Measurements from ENCODE around the gene CALD1.

The CALD1 gene

DNA sequence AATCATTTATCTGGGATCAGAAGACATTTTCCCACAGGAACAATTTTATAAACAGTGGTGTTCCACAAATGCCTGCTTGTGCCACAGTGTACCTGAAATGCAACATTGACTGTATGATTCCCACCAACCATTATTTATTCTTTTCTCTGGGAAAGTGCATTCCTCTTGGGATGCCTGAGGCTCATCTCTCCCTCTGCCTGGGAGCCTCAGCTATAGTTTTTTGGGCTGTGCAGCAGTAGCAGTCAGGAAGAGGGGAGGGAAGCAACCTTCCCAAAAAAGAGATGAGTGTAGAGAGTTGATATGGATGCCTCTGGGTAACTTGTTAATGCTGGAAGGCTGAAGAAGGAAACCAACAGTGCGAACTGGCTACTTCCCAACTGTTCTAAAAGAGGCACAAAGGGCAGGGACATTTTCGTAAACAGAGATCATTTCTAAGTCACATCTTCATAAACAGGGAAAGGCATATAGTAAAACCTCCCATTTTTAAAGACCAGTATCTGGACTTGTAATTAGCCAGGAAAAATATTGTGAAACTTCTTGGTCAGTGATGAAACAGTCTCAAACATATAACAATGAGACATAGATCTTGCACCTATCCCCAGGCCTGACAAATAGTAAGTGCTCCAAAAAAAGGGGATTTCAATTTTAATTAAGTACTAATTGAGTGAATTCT is 1.4 kb upstream of the CALD1 start:
- Histone ChIP-seq H2BK120ac (ENCODE audit: low read depth, low read length) (peak overlapping the region; percentile 86), H3K36me3 (ENCODE audit: control insufficient read depth in 1 of 2, insufficient read depth in 2 of 2, low read depth in 1 of 2, low read length in 2 of 2) (peaks cover 2 to 3% of the 10 kb centered on the region in 2 experiments), H2AK5ac (ENCODE audit: low read length, severe bottlenecking) (peak overlapping the region; percentile 72), H4K91ac (ENCODE audit: low read length) (no peak overlapping the region), H3K27ac (ENCODE audit: low read length, poor library complexity, severe bottlenecking) (peak overlapping the region; percentile 95), H3K23ac (ENCODE audit: low read length in 2 of 2) (no peak overlapping the region), H3K9me3 (ENCODE audit: control insufficient read depth, low read length) (no peaks in the 10 kb centered on the region), H2BK12ac (ENCODE audit: low read length in 2 of 2) (peak overlapping the region in 1 of 2 experiments; percentile 49), H4K8ac (ENCODE audit: low read length) (no peak overlapping the region), H3K18ac (ENCODE audit: low read depth in 1 of 2, low read length in 2 of 2) (peak overlapping the region in 1 of 2 experiments; percentile 19), H3K4me2 (ENCODE audit: low read length, poor library complexity, severe bottlenecking) (no peak overlapping the region), H3K27me3 (ENCODE audit: control insufficient read depth in 1 of 2, insufficient read depth in 1 of 2, low read length in 2 of 2) (no peaks in the 10 kb centered on the region), H3K4me1 (ENCODE audit: control insufficient read depth, insufficient read depth, low read depth, low read length) (peaks cover 3% of the 10 kb centered on the region), H2BK15ac (ENCODE audit: low read depth, poor library complexity, severe bottlenecking) (no peak overlapping the region), H2AFZ (ENCODE audit: low read depth, low read length) (no peak overlapping the region), H3K9ac (ENCODE audit: low read length) (peak overlapping the region; percentile 98), H3K79me1 (replicated peaks; ENCODE audit: low read length, poor library complexity, severe bottlenecking) (no peaks in the 10 kb centered on the region), H3K14ac (ENCODE audit: low read length in 2 of 2) (no peak overlapping the region), H3K4ac (ENCODE audit: low read depth in 1 of 2, low read length in 2 of 2) (peak overlapping the region; percentile 2 to 19), H2BK5ac (ENCODE audit: low read depth, low read length, poor library complexity, severe bottlenecking) (no peak overlapping the region), H3K4me3 (ENCODE audit: insufficient read depth in 1 of 2, low read depth in 1 of 2, low read length in 2 of 2) (peak overlapping the region in 1 of 2 experiments; percentile 89)
- peak; percentile 59 for DNase-seq
- WGBS, result 57% methylated on average over 1 of the region's 2 CpGs

GRCh38 chr7:134779741-134780065 is 269 bp downstream of the CALD1 start:
- no peak overlapping the region for H2BK120ac ChIP-seq (ENCODE audit: low read depth, low read length)
- no peak overlapping the region for H2BK15ac ChIP-seq (ENCODE audit: low read depth, poor library complexity, severe bottlenecking)
- H2AFZ ChIP-seq (ENCODE audit: low read depth, low read length), result no peak overlapping the region
- H3K18ac ChIP-seq (ENCODE audit: low read depth in 1 of 2, low read length in 2 of 2), result peak overlapping the region in 1 of 2 experiments; percentile 69
- H3K27me3 ChIP-seq (ENCODE audit: control insufficient read depth in 1 of 2, insufficient read depth in 1 of 2, low read length in 2 of 2), result no peaks in the 10 kb centered on the region
- 2% methylated on average over 4 of the region's 4 CpGs for WGBS
- H3K9me3 ChIP-seq (ENCODE audit: control insufficient read depth, low read length), result no peaks in the 10 kb centered on the region
- H3K14ac ChIP-seq (ENCODE audit: low read length in 2 of 2), result no peak overlapping the region
- peak overlapping the region; percentile 98 for H3K9ac ChIP-seq (ENCODE audit: low read length)
- H2AK5ac ChIP-seq (ENCODE audit: low read length, severe bottlenecking), result peak overlapping the region; percentile 76
- no peak overlapping the region for H4K8ac ChIP-seq (ENCODE audit: low read length)
- peak overlapping the region in 1 of 2 experiments; percentile 89 for H3K4me3 ChIP-seq (ENCODE audit: insufficient read depth in 1 of 2, low read depth in 1 of 2, low read length in 2 of 2)
- H4K91ac ChIP-seq (ENCODE audit: low read length), result no peak overlapping the region
- H3K4me1 ChIP-seq (ENCODE audit: control insufficient read depth, insufficient read depth, low read depth, low read length), result peaks cover 8% of the 10 kb centered on the region
- H2BK12ac ChIP-seq (ENCODE audit: low read length in 2 of 2), result no peak overlapping the region
- H3K4me2 ChIP-seq (ENCODE audit: low read length, poor library complexity, severe bottlenecking), result peak overlapping the region; percentile 58
- H3K23ac ChIP-seq (ENCODE audit: low read length in 2 of 2), result peak overlapping the region in 1 of 2 experiments; percentile 83
- DNase-seq, result no peak
- peak overlapping the region in 1 of 2 experiments; percentile 1 for H3K4ac ChIP-seq (ENCODE audit: low read depth in 1 of 2, low read length in 2 of 2)
- H3K36me3 ChIP-seq (ENCODE audit: control insufficient read depth in 1 of 2, insufficient read depth in 2 of 2, low read depth in 1 of 2, low read length in 2 of 2), result peaks cover 6 to 19% of the 10 kb centered on the region in 2 experiments
- peak overlapping the region; percentile 95 for H3K27ac ChIP-seq (ENCODE audit: low read length, poor library complexity, severe bottlenecking)
- H3K79me1 ChIP-seq (replicated peaks; ENCODE audit: low read length, poor library complexity, severe bottlenecking), result no peaks in the 10 kb centered on the region
- H2BK5ac ChIP-seq (ENCODE audit: low read depth, low read length, poor library complexity, severe bottlenecking), result peak overlapping the region; percentile 87

DNA sequence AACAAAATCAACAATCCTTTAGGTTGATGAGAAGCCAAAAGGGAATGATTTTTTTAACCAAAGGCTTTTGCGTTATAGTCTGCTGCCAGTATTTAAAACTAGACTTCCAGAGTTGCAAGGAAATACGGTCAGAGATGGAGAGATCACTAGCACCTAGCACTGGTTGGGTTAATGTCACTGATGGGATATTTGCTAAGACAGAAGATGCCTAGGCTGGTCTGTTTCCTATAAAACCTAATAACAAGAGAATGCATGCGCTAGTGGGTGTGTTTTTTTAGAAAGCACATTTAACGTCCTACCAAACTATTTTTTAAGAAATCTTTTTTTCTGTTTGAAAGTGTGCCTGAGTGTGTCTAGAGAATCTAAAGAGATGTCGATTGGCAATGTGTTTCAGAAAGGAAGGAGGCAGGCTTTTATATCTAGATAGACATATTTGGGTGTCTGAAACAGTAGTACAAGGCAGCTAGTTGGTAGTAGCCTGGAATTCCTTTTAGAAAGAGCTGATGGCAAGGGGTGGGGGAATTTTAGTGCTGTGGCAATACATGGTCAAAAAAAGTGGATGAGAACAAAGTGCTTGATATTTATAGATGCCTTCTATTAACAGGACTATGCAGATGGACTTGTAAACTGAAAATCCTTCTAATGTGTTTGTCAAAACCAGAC is 863 bp downstream of the CALD1 start:
- H3K36me3 ChIP-seq (ENCODE audit: control insufficient read depth in 1 of 2, insufficient read depth in 2 of 2, low read depth in 1 of 2, low read length in 2 of 2), result peaks cover 6 to 25% of the 10 kb centered on the region in 2 experiments
- no peak overlapping the region for H3K14ac ChIP-seq (ENCODE audit: low read length in 2 of 2)
- H3K4me3 ChIP-seq (ENCODE audit: insufficient read depth in 1 of 2, low read depth in 1 of 2, low read length in 2 of 2), result peak overlapping the region in 1 of 2 experiments; percentile 89
- H3K4me1 ChIP-seq (ENCODE audit: control insufficient read depth, insufficient read depth, low read depth, low read length), result peaks cover 8% of the 10 kb centered on the region
- no peak overlapping the region for H3K23ac ChIP-seq (ENCODE audit: low read length in 2 of 2)
- peak overlapping the region; percentile 98 for H3K9ac ChIP-seq (ENCODE audit: low read length)
- peak overlapping the region; percentile 42 for H2BK120ac ChIP-seq (ENCODE audit: low read depth, low read length)
- under 1% methylated on average over 3 of the region's 5 CpGs for WGBS
- H2AK5ac ChIP-seq (ENCODE audit: low read length, severe bottlenecking), result peak overlapping the region; percentile 76
- no peak overlapping the region for H3K18ac ChIP-seq (ENCODE audit: low read depth in 1 of 2, low read length in 2 of 2)
- no peak overlapping the region for H2BK15ac ChIP-seq (ENCODE audit: low read depth, poor library complexity, severe bottlenecking)
- H4K8ac ChIP-seq (ENCODE audit: low read length), result no peak overlapping the region
- no peak overlapping the region for H2BK12ac ChIP-seq (ENCODE audit: low read length in 2 of 2)
- no peak overlapping the region for H2BK5ac ChIP-seq (ENCODE audit: low read depth, low read length, poor library complexity, severe bottlenecking)
- no peak overlapping the region for H2AFZ ChIP-seq (ENCODE audit: low read depth, low read length)
- no peaks in the 10 kb centered on the region for H3K79me1 ChIP-seq (replicated peaks; ENCODE audit: low read length, poor library complexity, severe bottlenecking)
- peak overlapping the region; percentile 58 for H3K4me2 ChIP-seq (ENCODE audit: low read length, poor library complexity, severe bottlenecking)
- no peak overlapping the region for H4K91ac ChIP-seq (ENCODE audit: low read length)
- H3K9me3 ChIP-seq (ENCODE audit: control insufficient read depth, low read length), result no peaks in the 10 kb centered on the region
- peak overlapping the region; percentile 95 for H3K27ac ChIP-seq (ENCODE audit: low read length, poor library complexity, severe bottlenecking)
- H3K4ac ChIP-seq (ENCODE audit: low read depth in 1 of 2, low read length in 2 of 2), result no peak overlapping the region
- no peak for DNase-seq
- no peaks in the 10 kb centered on the region for H3K27me3 ChIP-seq (ENCODE audit: control insufficient read depth in 1 of 2, insufficient read depth in 1 of 2, low read length in 2 of 2)

DNA sequence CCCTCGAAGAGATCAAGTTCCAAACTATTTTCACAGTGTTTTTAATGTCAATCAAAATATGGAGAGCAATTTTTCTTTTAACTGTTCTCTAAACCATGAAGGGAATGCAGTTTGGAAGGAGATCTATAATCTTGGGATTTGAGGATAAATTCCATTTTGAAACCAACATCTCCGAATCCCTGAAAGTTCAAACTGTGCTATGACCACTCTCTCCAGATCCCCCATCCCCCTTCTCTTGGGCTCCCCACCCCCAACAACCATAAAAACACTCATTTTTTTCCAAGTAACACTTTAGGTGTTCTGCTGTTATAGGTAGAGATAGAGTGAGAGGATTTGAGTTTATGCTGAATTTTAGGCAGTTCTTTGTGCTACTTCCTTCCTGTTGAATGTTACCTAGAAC is 1.7 kb downstream of the CALD1 start:
- peaks cover 8% of the 10 kb centered on the region for H3K4me1 ChIP-seq (ENCODE audit: control insufficient read depth, insufficient read depth, low read depth, low read length)
- H2AK5ac ChIP-seq (ENCODE audit: low read length, severe bottlenecking), result no peak overlapping the region
- no peak overlapping the region for H3K23ac ChIP-seq (ENCODE audit: low read length in 2 of 2)
- peak overlapping the region; percentile 58 for H3K4me2 ChIP-seq (ENCODE audit: low read length, poor library complexity, severe bottlenecking)
- DNase-seq, result no peak
- H3K27ac ChIP-seq (ENCODE audit: low read length, poor library complexity, severe bottlenecking), result peak overlapping the region; percentile 95
- peak overlapping the region in 1 of 2 experiments; percentile 46 for H3K4ac ChIP-seq (ENCODE audit: low read depth in 1 of 2, low read length in 2 of 2)
- no peak overlapping the region for H3K14ac ChIP-seq (ENCODE audit: low read length in 2 of 2)
- 0% methylated on average over 1 of the region's 2 CpGs for WGBS
- H2BK120ac ChIP-seq (ENCODE audit: low read depth, low read length), result no peak overlapping the region
- no peak overlapping the region for H4K91ac ChIP-seq (ENCODE audit: low read length)
- H3K27me3 ChIP-seq (ENCODE audit: control insufficient read depth in 1 of 2, insufficient read depth in 1 of 2, low read length in 2 of 2), result no peaks in the 10 kb centered on the region
- H2BK5ac ChIP-seq (ENCODE audit: low read depth, low read length, poor library complexity, severe bottlenecking), result no peak overlapping the region
- peaks cover 6 to 32% of the 10 kb centered on the region in 2 experiments for H3K36me3 ChIP-seq (ENCODE audit: control insufficient read depth in 1 of 2, insufficient read depth in 2 of 2, low read depth in 1 of 2, low read length in 2 of 2)
- H3K4me3 ChIP-seq (ENCODE audit: insufficient read depth in 1 of 2, low read depth in 1 of 2, low read length in 2 of 2), result peak overlapping the region in 1 of 2 experiments; percentile 89
- no peak overlapping the region for H2AFZ ChIP-seq (ENCODE audit: low read depth, low read length)
- H3K9ac ChIP-seq (ENCODE audit: low read length), result peak overlapping the region; percentile 98
- no peak overlapping the region for H2BK15ac ChIP-seq (ENCODE audit: low read depth, poor library complexity, severe bottlenecking)
- H4K8ac ChIP-seq (ENCODE audit: low read length), result no peak overlapping the region
- no peak overlapping the region for H3K18ac ChIP-seq (ENCODE audit: low read depth in 1 of 2, low read length in 2 of 2)
- H3K9me3 ChIP-seq (ENCODE audit: control insufficient read depth, low read length), result no peaks in the 10 kb centered on the region
- H2BK12ac ChIP-seq (ENCODE audit: low read length in 2 of 2), result no peak overlapping the region
- H3K79me1 ChIP-seq (replicated peaks; ENCODE audit: low read length, poor library complexity, severe bottlenecking), result no peaks in the 10 kb centered on the region
